ENCODE results near the gene NEU2.

The NEU2 gene

DNA sequence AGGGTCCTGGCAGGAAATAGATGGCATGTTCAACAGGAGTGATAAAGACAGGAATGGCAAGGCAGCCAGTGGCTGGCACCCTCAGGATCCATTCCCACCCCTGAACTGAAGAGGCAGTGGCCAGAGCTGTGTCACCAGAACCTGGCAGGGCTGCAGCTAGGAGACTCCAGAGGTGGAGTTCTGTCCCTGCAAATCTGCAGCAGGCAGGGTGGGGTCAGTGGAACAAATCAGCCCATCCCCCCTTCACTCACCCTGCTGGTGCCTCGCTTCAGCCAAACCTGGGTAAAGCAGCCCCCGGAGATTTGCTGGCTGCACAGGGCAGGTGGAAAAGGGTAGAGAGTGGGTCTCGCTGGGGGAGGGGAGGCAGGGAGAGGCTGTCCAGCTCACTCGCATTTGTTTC lies 40.4 kb downstream of the NEU2 start:
- no peak overlapping the region for H3K27ac ChIP-seq (ENCODE audit: low read length, poor library complexity, severe bottlenecking)
- H2BK12ac ChIP-seq (ENCODE audit: low read length in 2 of 2) = no peak overlapping the region
- H2BK15ac ChIP-seq (ENCODE audit: low read depth, poor library complexity, severe bottlenecking) = no peak overlapping the region
- no peak overlapping the region for H3K4me2 ChIP-seq (ENCODE audit: low read length, poor library complexity, severe bottlenecking)
- H4K91ac ChIP-seq (ENCODE audit: low read length) = no peak overlapping the region
- H3K14ac ChIP-seq (ENCODE audit: low read length in 2 of 2) = no peak overlapping the region
- no peak overlapping the region for H3K9ac ChIP-seq (ENCODE audit: low read length)
- H2BK5ac ChIP-seq (ENCODE audit: low read depth, low read length, poor library complexity, severe bottlenecking) = no peak overlapping the region
- H3K9me3 ChIP-seq (ENCODE audit: control insufficient read depth, low read length) = peaks cover 8% of the 10 kb centered on the region
- no peak overlapping the region for H3K4ac ChIP-seq (ENCODE audit: low read depth in 1 of 2, low read length in 2 of 2)
- no peaks in the 10 kb centered on the region for H3K4me1 ChIP-seq (ENCODE audit: control insufficient read depth, insufficient read depth, low read depth, low read length)
- no peak overlapping the region for H3K23ac ChIP-seq (ENCODE audit: low read length in 2 of 2)
- H3K36me3 ChIP-seq (ENCODE audit: control insufficient read depth in 1 of 2, insufficient read depth in 2 of 2, low read depth in 1 of 2, low read length in 2 of 2) = no peaks in the 10 kb centered on the region
- no peaks in the 10 kb centered on the region for H3K79me1 ChIP-seq (replicated peaks; ENCODE audit: low read length, poor library complexity, severe bottlenecking)
- no peak overlapping the region for H2BK120ac ChIP-seq (ENCODE audit: low read depth, low read length)
- WGBS = 80% methylated on average over 2 of the region's 4 CpGs
- no peak overlapping the region for H4K8ac ChIP-seq (ENCODE audit: low read length)
- no peak overlapping the region for H2AFZ ChIP-seq (ENCODE audit: low read depth, low read length)
- no peak overlapping the region for H3K4me3 ChIP-seq (ENCODE audit: insufficient read depth in 1 of 2, low read depth in 1 of 2, low read length in 2 of 2)
- peaks cover 25 to 45% of the 10 kb centered on the region in 2 experiments for H3K27me3 ChIP-seq (ENCODE audit: control insufficient read depth in 1 of 2, insufficient read depth in 1 of 2, low read length in 2 of 2)
- no peak for DNase-seq
- H2AK5ac ChIP-seq (ENCODE audit: low read length, severe bottlenecking) = no peak overlapping the region
- H3K18ac ChIP-seq (ENCODE audit: low read depth in 1 of 2, low read length in 2 of 2) = no peak overlapping the region

DNA sequence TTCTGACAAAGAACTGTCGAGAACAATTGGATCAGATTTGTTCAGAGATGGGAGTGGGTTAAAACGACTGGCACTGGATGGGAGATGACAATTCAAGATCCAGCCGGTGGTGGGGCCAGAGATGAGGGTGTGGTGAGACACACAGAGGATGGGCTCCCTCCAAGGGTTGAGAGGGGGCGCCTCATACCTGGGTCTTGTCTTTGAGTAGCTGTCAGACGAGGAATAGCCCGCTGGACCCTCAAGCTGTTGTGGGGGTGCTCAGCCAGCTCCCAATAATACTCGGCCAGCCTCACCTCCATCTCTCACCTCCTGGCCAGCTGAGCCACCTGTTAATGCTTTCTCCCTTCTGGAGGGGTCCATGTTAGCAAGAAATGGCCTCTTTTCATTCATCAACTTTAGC lies 41.6 kb downstream of the NEU2 start:
- Histone ChIP-seq H2BK5ac (ENCODE audit: low read depth, low read length, poor library complexity, severe bottlenecking) (no peak overlapping the region), H3K4me3 (ENCODE audit: insufficient read depth in 1 of 2, low read depth in 1 of 2, low read length in 2 of 2) (no peak overlapping the region), H2AK5ac (ENCODE audit: low read length, severe bottlenecking) (no peak overlapping the region), H3K9me3 (ENCODE audit: control insufficient read depth, low read length) (peaks cover 8% of the 10 kb centered on the region), H2BK120ac (ENCODE audit: low read depth, low read length) (no peak overlapping the region), H2BK15ac (ENCODE audit: low read depth, poor library complexity, severe bottlenecking) (no peak overlapping the region), H3K9ac (ENCODE audit: low read length) (no peak overlapping the region), H3K14ac (ENCODE audit: low read length in 2 of 2) (no peak overlapping the region), H4K8ac (ENCODE audit: low read length) (no peak overlapping the region), H2BK12ac (ENCODE audit: low read length in 2 of 2) (no peak overlapping the region), H3K4ac (ENCODE audit: low read depth in 1 of 2, low read length in 2 of 2) (no peak overlapping the region), H3K4me2 (ENCODE audit: low read length, poor library complexity, severe bottlenecking) (no peak overlapping the region), H3K36me3 (ENCODE audit: control insufficient read depth in 1 of 2, insufficient read depth in 2 of 2, low read depth in 1 of 2, low read length in 2 of 2) (no peaks in the 10 kb centered on the region), H3K18ac (ENCODE audit: low read depth in 1 of 2, low read length in 2 of 2) (no peak overlapping the region), H3K27ac (ENCODE audit: low read length, poor library complexity, severe bottlenecking) (no peak overlapping the region), H3K4me1 (ENCODE audit: control insufficient read depth, insufficient read depth, low read depth, low read length) (no peaks in the 10 kb centered on the region), H4K91ac (ENCODE audit: low read length) (no peak overlapping the region), H3K79me1 (replicated peaks; ENCODE audit: low read length, poor library complexity, severe bottlenecking) (no peaks in the 10 kb centered on the region), H3K27me3 (ENCODE audit: control insufficient read depth in 1 of 2, insufficient read depth in 1 of 2, low read length in 2 of 2) (peaks cover 19 to 47% of the 10 kb centered on the region in 2 experiments), H2AFZ (ENCODE audit: low read depth, low read length) (no peak overlapping the region), H3K23ac (ENCODE audit: low read length in 2 of 2) (no peak overlapping the region)
- WGBS = 67% methylated on average over 7 of the region's 7 CpGs
- DNase-seq = no peak

- H3K23ac ChIP-seq (ENCODE audit: low read length in 2 of 2) = no peak overlapping the region
- no peak overlapping the region for H3K14ac ChIP-seq (ENCODE audit: low read length in 2 of 2)
- H3K4ac ChIP-seq (ENCODE audit: low read depth in 1 of 2, low read length in 2 of 2) = no peak overlapping the region
- H3K27me3 ChIP-seq (ENCODE audit: control insufficient read depth in 1 of 2, insufficient read depth in 1 of 2, low read length in 2 of 2) = peaks cover 19 to 50% of the 10 kb centered on the region in 2 experiments
- no peaks in the 10 kb centered on the region for H3K79me1 ChIP-seq (replicated peaks; ENCODE audit: low read length, poor library complexity, severe bottlenecking)
- H3K18ac ChIP-seq (ENCODE audit: low read depth in 1 of 2, low read length in 2 of 2) = no peak overlapping the region
- peaks cover 8% of the 10 kb centered on the region for H3K9me3 ChIP-seq (ENCODE audit: control insufficient read depth, low read length)
- no peak overlapping the region for H3K27ac ChIP-seq (ENCODE audit: low read length, poor library complexity, severe bottlenecking)
- H2AK5ac ChIP-seq (ENCODE audit: low read length, severe bottlenecking) = no peak overlapping the region
- no peaks in the 10 kb centered on the region for H3K4me1 ChIP-seq (ENCODE audit: control insufficient read depth, insufficient read depth, low read depth, low read length)
- H2AFZ ChIP-seq (ENCODE audit: low read depth, low read length) = no peak overlapping the region
- no peak overlapping the region for H2BK5ac ChIP-seq (ENCODE audit: low read depth, low read length, poor library complexity, severe bottlenecking)
- H3K4me2 ChIP-seq (ENCODE audit: low read length, poor library complexity, severe bottlenecking) = no peak overlapping the region
- no peak overlapping the region for H2BK15ac ChIP-seq (ENCODE audit: low read depth, poor library complexity, severe bottlenecking)
- no peak overlapping the region for H4K8ac ChIP-seq (ENCODE audit: low read length)
- no peak overlapping the region for H2BK120ac ChIP-seq (ENCODE audit: low read depth, low read length)
- no peak overlapping the region for H2BK12ac ChIP-seq (ENCODE audit: low read length in 2 of 2)
- no peaks in the 10 kb centered on the region for H3K36me3 ChIP-seq (ENCODE audit: control insufficient read depth in 1 of 2, insufficient read depth in 2 of 2, low read depth in 1 of 2, low read length in 2 of 2)
- no peak overlapping the region for H4K91ac ChIP-seq (ENCODE audit: low read length)
- 85% methylated on average over 6 of the region's 6 CpGs for WGBS
- H3K4me3 ChIP-seq (ENCODE audit: insufficient read depth in 1 of 2, low read depth in 1 of 2, low read length in 2 of 2) = no peak overlapping the region
- no peak for DNase-seq
- no peak overlapping the region for H3K9ac ChIP-seq (ENCODE audit: low read length)
Measured at GRCh38 chr2:233075141-233075965, 42.9 kb downstream of the NEU2 start.

GRCh38 chr2:233075966-233076339 lies 43.5 kb downstream of the NEU2 start:
- Histone ChIP-seq H3K4ac (ENCODE audit: low read depth in 1 of 2, low read length in 2 of 2) (no peak overlapping the region), H3K4me3 (ENCODE audit: insufficient read depth in 1 of 2, low read depth in 1 of 2, low read length in 2 of 2) (no peak overlapping the region), H2AK5ac (ENCODE audit: low read length, severe bottlenecking) (no peak overlapping the region), H4K8ac (ENCODE audit: low read length) (no peak overlapping the region), H2BK15ac (ENCODE audit: low read depth, poor library complexity, severe bottlenecking) (no peak overlapping the region), H3K18ac (ENCODE audit: low read depth in 1 of 2, low read length in 2 of 2) (no peak overlapping the region), H2BK120ac (ENCODE audit: low read depth, low read length) (no peak overlapping the region), H3K14ac (ENCODE audit: low read length in 2 of 2) (no peak overlapping the region), H3K4me1 (ENCODE audit: control insufficient read depth, insufficient read depth, low read depth, low read length) (no peaks in the 10 kb centered on the region), H3K27me3 (ENCODE audit: control insufficient read depth in 1 of 2, insufficient read depth in 1 of 2, low read length in 2 of 2) (peaks cover 25 to 55% of the 10 kb centered on the region in 2 experiments), H3K23ac (ENCODE audit: low read length in 2 of 2) (no peak overlapping the region), H3K36me3 (ENCODE audit: control insufficient read depth in 1 of 2, insufficient read depth in 2 of 2, low read depth in 1 of 2, low read length in 2 of 2) (no peaks in the 10 kb centered on the region), H2AFZ (ENCODE audit: low read depth, low read length) (no peak overlapping the region), H2BK12ac (ENCODE audit: low read length in 2 of 2) (no peak overlapping the region), H2BK5ac (ENCODE audit: low read depth, low read length, poor library complexity, severe bottlenecking) (no peak overlapping the region), H3K27ac (ENCODE audit: low read length, poor library complexity, severe bottlenecking) (no peak overlapping the region), H4K91ac (ENCODE audit: low read length) (no peak overlapping the region), H3K79me1 (replicated peaks; ENCODE audit: low read length, poor library complexity, severe bottlenecking) (no peaks in the 10 kb centered on the region), H3K4me2 (ENCODE audit: low read length, poor library complexity, severe bottlenecking) (no peak overlapping the region), H3K9me3 (ENCODE audit: control insufficient read depth, low read length) (peaks cover 8% of the 10 kb centered on the region), H3K9ac (ENCODE audit: low read length) (no peak overlapping the region)
- no peak for DNase-seq
- 39% methylated on average over 2 of the region's 2 CpGs for WGBS

Measured in mesenchymal stem cell (in vitro differentiated cells and primary cell).